Stimulated activated CD4-positive, alpha-beta T cell treated with anti-CD3 and anti-CD28 coated beads, Interleukin-12 subunit alpha, Interleukin-12 subunit beta, amount 100 ng/mL, for 4 hours (primary cell): ENCODE data around the gene PFDN2.

Experiments used
- DNase-seq: peaks from one replicate; pipeline ENCODE4 v3.0.0-alpha.2; 2020

Gene PFDN2

DNA sequence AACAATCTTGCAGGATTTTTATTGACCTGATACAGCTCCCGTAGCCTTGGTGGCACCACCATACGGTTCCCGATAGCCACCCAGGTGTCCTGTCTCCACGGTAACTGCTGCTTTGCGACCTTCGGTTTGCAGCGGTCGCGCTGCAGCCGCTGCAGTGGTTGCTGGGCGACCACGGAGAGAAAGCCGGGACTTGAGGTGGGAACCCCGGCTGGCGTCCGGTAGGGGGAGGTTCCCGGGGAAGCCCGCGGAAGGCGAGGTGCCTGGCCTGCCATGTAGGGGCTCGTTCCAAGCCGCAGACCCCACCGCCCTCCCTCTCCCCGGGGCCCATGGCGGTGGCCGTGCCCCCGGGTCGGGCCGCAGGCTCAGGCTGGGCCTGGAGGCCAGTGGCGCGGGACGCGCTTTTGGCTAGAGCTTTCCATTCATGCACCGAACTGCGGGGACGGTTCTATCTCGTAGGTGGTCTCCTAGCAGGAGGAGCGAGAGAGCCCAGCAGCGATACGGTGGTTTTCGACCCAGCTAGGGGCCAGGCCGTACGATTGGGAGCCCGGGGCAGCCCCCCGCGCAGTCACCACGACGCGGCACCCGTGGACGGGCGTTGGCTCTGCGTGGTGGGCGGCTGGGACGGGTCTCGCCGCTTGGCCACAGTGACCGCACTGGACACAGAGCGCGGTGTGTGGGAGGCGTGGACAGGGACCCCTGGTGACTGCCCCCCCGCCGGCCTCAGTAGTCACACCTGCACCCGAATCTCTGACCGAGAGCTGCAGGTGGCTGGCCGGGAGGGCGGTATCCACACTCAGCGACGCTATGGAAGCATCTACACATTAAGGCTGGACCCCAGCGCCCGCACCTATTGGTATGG is 19.4 kb downstream of the PFDN2 start, which contains the start of gene KLHDC9:
Gene KLHDC9 (plus strand): TSS at position 152 of the 859 bp plus-strand sequence. CDS start 175 bp downstream, at position 327.
- DNase-seq: peak; percentile 42

DNA sequence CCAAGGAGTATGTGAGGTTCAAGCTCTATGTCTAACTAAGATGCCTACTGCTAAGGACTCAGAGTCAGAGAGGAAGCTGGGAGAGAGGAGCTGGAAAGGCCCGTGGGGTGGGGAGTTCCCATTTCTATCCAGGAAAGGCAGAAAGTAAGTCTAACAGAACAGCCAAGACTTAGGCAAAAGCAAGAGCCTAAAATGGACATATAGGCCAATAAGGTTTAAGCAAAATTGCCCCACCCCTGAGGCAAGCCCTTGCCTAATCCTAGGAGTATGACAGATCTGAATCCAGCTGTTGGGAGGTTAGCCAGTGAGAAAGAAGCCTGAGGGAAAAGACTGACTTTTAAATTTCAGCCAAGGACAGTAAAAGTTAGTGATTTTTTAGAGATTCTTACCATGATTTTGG is 21.3 kb downstream of the PFDN2 start:
- DNase-seq: no peak

DNA sequence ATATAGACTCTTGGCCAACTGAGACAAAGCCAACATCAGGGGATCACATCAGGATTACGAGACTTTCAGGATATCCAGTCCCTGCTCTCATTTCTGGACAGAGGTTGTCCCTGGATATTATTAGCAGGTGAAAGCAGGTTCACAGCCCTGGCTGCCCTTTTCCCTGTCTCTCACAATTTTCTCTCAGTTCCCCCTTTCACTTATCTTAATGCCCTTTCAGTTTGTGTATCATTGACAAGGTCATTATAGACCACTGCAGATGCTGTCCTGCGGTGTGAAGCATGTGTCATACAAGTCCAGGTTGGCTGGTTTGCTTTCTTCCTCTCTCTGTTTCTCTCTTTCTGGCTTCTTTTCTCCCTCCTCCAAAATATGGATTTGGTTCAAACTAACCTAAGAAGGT is 21.8 kb downstream of the PFDN2 start:
- no peak for DNase-seq

DNA sequence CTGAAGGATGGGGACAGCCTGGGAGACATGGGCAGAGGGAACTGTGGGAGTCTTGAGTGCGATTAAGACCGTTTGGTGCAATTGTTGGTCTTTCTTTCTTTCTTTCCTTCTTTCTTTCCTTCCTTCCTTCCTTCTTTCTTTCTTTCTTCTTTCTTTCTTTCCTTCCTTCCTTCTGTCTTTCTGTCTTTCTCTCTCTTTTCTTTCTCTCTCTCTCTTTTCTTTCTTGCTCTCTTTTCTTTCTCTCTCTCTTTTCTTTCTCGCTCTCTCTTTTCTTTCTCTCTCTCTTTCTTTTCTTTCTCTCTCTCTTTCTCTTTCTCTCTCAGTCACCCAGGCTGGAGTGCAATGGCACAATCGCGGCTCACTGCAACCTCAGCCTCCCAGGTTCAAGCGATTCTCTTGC is 22.6 kb downstream of the PFDN2 start:
- no peak for DNase-seq

DNA sequence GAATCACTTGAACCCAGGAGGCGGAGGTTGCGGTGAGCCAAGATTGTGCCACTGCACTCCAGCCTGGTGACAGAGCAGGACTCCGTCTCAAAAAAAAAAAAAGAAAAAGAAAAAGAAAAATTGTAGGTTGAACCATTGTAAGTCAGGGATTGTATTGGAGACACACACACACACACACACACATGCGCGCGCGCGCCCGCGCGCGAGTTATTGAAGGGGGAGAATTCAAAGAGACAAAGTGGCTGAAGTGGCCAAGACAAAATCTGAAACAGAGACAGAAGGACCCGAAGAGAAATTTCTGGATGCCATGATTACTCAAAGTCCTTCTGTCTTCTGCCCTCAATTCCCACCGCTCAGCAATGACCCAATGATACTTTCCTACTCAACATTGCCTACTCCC is 23.4 kb downstream of the PFDN2 start:
- DNase-seq: no peak

DNA sequence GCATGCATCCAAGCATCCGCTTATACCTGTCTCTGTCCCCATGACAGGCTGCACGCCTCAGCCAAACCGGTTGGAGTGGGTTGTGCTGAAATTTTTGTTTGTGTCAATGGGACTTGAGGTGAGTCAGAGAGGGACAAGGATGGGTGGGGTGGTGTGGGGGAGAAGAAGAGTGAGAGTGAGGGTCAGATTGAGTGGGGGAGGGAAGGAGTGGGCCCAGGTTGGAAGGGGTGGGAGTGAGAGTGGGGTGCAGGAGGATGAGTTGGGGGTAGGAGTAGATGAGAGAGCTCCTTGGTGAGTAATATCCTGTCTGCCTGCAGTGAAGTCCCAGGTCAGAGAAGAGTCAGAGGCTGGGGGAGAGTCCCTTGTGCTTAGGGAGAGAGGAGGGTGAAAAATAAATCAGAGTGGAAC is 25.2 kb downstream of the PFDN2 start:
- DNase-seq: peak; percentile 37

DNA sequence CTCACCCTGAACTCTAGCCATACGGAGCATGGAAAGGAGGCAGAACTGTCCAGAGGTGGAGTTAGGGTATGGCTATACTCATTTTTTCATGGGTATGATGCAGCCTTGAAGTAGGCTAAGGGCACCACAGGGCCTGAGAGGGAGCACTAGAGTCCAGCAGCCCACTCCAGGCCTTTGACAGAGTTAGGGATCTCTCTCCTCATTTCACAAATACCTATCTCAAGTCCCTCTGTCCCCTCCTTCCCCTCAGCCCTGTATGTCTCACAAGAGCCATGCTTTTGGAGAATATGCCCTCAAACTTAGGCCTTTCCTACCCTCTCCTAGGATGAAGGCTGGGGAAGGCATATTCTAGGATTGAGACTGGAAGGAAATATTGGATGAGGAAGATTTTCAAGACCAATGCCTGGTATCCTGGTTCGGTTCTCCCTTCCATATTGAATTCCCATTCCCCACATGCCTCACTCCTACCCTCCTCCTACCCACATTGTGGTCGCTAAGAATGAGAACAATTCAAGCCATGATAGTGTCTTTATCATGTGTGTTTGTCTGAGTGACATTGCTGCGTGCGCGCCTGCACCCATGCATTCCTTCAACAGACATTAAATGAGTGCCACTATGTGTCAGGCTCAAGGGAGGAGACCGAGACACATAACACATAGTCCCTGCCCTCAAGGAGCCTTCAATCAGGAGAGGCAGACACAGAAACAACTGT is 25.9 kb downstream of the PFDN2 start:
- DNase-seq: no peak

DNA sequence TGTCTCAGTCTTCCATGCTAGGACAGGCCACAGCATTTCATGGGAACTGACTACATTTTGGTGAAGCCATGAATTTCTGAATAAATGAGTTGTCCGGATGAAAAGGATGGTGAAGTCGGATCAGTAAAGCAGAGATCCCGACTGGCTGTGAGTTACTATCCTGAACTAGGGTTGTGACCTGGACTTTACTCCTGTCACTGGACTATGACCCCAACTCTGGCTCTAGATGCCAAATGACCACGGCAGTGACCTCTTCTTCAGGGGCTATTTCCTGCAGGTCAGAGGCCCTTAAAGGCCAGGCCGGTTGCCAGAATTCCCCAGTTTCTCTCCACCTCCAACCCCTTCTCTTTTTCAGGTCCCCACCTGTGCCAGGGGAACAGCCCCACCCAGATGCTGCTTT is 26.7 kb downstream of the PFDN2 start:
- no peak for DNase-seq

DNA sequence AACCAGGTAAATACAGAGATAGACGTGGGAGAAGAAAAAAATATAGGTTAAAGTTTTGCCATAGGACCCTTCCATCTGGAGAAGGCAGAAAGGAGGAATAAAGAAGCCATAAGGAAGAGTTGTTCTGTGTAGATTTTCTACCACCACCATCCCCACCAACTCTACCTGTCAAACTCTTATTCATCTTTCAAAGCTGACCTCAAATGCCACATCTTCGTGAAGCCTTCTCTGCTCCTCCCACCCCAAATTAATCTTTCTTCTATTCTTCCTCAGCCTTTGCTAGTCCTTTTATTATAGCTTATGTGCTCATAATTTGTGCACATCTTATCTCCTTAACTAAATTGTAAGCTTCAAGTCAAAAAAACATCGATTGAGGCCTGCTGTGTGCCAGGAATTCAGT is 27.2 kb downstream of the PFDN2 start:
- DNase-seq: no peak

DNA sequence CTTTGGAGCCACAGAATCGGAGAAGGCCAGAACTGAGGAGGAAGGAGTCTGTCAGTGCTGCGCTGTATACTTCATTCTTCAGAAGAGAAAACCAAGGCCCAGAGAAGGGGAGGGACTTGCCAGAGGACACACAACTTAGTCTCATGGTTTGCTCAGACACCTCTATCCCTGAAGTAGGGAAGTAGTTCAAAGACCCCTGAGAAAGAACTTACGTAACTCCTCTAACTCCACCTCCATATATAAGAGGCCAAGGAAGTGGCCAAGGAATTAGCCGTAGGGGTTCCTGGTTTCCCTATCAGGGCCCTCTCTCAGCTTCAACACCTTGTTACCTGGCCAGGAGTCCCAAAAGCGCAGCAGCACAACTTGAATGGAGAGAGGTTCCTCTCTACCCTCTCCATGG is 27.9 kb downstream of the PFDN2 start:
- no peak for DNase-seq

DNA sequence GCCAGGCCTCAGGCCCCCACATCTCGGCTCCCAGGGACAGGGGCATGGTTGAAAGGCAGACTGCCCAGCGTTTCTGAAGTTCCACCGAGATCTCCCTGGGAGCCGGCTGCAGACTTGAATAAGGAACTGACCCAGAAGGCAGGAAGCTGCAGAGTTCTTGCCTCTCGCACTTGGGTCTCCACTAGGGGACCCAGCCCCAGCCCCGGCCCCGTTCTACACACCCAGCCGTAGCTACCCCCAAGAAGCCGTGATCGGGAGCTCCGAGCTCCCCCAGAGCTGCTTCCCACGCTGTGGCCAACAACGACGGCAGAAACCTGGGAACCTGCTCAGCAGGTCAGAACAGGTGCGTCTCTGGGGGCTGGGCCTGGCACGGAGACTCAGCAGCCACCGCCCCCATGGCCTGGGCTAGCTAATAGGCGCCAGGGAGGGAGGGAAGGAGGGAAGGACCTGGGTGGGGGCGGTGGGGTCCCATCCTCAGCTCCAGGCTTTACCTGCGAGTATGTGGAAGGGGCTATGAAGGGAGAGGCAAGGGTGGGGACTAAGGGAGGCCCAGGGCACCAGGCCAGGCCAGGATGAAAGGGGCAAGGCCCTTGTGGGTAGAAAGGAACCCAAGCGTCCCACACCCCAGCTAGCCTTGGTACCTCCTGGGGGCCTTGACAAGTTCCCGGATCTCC is 28.4 kb downstream of the PFDN2 start, which contains the start of gene NECTIN4:
Gene NECTIN4 (minus strand): TSS at position 308 of the 674 bp plus-strand sequence. CDS start 262 bp downstream, at position 46.
- no peak for DNase-seq

DNA sequence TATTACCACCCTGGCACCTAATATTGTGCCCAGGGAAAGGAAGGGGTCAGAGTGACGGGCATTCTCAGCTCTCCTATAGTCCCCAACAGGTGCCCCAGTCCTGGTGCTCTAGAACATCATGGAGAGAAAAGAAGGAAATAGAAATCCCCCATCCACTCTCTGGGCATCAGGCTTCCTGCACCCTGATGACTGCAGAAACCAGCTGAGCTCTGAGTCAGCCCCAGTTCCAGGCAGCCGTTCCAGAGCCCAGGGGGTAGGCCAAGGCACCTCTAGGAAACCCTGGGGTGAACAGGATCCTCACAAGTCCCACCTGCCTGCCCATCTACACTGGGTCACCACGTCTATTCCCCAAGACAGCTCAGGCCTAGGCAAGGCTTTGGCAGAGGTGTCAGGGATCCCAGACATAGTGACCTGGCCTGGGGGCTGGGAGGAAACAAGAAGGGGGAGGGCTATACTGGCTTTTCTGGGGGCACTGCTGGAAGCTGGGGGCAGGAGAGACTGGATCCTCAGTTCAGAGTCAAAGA is 29.2 kb downstream of the PFDN2 start:
- DNase-seq: no peak

DNA sequence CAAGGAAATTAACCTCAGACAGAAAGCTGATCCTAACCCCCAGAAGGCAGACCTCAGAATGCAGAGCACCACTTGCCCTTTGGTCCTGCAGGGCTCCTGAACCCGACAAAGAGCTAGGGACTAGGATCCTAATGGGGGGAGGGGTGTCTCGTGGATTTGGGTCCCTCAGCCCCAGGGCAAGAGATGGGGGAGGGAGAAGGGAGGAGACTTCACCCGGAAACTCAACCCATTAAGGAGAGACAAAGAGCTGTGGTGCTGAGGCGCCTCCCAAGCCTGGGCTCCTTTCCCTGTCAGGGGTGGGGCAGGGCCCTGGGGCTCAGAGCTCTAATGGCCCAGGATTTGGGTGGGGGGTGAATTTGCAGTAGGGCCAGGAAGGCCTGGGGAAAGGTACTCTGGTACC is 31.4 kb downstream of the PFDN2 start:
- DNase-seq: no peak

DNA sequence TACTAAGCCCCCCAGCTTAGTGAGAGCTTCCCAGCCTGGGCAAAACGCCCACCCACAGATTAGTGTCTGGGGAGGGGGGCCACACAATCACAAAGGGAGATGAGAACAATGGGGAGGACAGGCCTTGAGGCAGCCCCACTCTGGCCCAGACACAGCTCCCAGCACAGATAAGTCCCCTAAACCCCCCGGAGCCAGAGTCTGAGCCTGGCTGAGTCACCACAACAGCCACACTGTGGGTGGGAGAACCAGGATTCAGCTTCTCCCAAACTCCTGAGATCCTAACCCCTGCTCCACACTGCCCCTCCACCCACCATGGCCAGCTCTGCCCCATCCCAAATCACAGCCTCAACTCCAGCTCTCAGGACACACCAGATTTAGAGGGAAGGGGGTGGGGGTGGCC is 32.7 kb downstream of the PFDN2 start:
- DNase-seq: no peak

DNA sequence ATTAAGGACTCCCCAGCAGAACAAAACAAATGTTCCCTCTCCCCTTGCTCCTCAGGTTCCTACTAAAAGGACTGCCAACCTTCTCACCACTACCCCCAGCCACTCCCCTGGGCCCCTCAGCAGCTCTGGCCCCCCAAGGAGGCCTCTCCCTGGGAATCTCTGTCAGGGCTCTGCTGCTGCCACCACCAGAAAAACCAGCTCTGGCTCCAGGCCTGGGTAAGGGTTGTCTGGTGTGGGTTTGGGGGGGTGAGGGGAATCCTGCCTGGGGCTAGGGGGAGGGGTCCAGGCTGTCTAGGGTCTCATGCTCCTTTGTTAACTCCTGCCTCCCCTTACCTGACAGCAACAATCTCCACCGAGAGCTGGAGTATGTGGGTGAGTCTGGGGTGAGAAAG is 33.2 kb downstream of the PFDN2 start:
- no peak for DNase-seq

DNA sequence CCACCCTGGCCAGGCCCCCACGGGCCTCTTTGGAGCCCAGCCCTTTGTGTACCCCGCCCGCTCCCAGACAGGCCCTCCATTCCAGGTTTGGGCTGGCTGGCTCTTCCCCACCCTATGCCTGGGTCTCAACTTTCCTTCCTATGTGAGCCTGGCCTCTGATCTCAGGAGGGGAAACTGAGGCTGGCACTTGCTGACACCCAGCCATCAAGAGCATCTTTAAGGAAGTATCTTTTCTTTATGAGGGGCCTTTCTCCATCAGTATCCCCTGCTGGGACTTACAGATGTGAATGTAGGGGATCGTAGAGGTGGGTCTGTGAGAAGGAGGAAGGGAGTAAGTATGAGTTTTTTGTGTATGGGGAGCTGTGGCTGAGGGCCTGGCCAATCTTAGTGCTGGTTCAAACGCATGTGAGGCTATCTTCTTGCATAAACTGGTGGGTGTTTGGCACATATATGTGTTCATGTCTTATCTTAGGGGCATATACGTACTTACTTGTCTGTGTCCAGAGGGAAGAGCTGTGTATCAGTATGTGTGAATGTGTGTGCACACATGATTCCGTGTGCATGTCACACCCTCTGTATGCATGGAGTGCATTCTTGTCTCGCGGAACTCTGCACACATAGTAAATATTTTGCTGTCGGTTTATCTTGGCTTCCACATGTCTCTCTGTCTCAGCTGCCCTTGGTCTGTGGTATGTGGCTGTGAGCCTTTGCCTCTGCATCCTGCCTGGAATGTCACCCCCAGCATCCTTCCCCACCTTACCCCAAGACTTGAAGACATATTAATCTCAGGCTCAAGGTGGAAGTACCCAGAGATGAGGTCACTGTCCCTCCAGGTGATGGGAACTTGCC is 33.9 kb downstream of the PFDN2 start:
- no peak for DNase-seq

DNA sequence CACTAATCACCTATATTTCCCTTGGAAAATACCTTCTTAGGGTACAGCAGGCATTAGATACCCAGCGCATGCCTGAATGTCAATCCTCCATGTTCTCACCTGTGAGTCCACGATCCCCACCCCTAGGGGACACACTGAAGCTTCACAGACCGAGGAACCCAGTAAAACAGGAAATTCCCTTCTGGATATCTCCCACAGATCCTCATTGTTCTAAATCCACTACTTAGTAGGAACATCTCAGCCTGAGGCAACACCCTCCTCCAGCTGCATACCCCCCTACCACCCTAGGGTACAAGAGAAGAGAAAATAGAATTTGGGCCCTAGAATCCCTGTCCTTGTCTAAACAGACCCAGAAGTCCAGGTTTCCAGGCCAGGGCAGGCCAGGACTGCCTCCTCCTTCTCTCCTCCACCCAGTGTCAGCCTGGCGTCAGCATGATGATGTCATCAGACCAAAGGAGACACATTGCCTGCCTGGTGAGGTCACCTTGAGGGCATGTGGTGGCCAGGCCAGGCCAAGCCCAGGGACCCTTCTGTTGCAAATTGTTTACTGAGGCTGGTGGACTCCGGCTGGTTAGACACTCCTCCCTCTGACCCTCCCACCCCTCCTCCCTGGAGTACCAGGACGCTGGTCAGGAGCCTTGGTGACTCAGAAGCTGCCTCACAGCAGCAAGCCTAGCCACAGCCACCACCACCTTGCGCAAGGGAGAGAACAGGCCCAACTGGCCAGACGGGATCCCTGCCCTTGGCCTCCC is 34.7 kb downstream of the PFDN2 start:
- DNase-seq: no peak

DNA sequence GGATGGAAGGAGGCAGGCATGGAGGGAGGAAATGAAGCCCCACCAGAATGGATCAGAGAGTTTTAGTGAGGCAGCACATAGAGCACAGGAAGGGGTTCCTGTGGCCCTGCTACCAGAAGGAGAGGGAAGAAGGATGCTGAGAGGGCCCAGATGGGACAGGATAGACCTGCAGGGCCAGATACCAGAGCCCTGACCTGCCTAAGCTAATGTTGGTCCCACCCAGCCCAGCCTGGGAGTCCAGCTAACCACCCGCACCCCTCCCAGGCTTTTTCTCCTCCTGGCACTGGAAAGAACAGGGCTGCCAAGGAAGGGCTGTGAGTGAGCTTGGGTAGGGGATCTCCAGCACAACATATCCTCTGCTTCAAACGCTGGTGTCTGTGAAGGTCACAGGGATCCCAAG is 35.4 kb downstream of the PFDN2 start:
- DNase-seq: no peak

DNA sequence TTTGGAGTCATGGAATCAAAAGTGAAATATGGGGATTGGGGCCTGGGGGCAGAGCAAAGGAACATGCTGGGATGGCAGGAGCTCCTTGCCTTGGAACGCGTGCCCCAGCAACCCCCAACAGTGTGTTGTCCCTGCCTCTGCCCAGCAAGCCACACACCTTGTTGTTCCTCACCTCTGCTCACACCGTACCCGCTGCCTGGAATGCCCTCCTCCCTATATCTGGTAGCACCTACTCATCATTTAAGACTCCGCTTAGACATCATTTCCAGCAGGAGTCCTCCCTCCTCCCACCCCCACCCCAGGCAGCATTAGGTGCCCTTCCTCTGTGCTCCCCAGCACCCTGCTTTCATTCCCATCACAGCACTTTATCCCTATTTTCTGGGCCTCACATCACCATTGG is 36.3 kb downstream of the PFDN2 start:
- DNase-seq: no peak

DNA sequence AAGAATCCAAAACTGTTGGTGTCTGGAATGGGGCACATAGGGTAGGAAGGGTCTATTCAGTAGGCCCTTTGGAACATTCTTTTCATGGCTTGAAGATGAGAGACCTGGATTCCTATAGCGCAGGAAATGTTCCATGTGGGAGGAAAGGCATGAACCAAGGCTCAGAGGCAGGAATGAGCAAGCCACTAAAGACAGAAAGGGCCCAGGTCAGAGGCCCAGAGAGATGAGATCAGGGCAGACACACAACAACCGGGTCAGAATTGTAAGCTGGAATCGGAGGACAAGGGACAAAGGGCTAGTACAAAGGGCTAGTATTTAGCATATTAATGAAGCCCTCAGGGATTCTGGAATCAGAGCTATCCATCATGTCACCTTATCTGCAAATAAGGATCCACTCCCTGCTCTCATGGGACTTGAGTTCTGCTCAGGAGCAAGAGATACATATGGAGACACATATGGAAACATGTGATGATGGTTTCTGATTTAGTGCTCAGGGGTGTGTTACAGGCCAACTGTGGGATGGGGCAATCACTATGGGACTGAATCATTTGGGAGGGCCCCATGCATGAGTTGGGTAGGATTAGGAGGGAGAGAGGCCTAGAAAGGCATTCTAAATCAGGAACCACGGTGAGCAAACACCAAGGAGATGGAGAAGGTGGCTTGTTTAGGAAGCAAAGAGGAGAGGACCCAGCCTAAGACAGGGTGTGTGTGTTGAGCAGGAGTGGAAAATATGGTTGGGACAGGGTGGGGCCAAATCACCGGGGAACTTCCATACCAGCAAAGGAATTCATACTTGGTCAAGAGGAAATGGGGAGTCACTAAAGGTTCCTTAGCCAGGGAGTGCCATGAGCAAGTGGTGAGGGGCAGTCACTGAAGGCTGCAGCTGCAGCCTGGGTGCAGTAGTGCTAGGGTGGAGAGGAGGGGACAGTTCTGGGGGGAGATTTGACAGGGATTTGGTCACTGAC is 37.1 kb downstream of the PFDN2 start:
- no peak for DNase-seq
